A549 (cell line): Measurements from ENCODE around the gene CACNA2D2. TPM values are rescaled to one million over a fixed set of nuclear protein-coding genes. Genes with fewer than 3 reads are reported as not detected.
A peak's percentile ranks its signal among the peaks of the same experiment; 100 is the strongest.

Experiments
- ATAC-seq, 2 experiments: fragments of 200-7000 bp in 1 of 2; fragments of >200 bp in 1 of 2; cut with Nextera tagmentation in 1 of 2; cut with Tn5 transposase in 1 of 2; 3 replicates each; pipeline versions ENCODE4 v1.8.0 to v1.9.1; 2018 to 2020; ENCODE audit warnings: mild to moderate bottlenecking in 1 of 2, moderate library complexity in 1 of 2
- CTCF ChIA-PET: fragments of 300-600 bp; sonication (Branson Sonifier 250); formaldehyde crosslinking; extraction: SDS; loops from one replicate; lab custom pipeline; 2021; ENCODE audit warnings: antibody characterized with exemption, inconsistent platforms; lab: Yijun Ruan, JAX
- POLR2A ChIA-PET: fragments of 350-600 bp; formaldehyde crosslinking; extraction: SDS; loops from one replicate; lab custom pipeline; 2021; ENCODE audit warnings: antibody characterized with exemption, inconsistent platforms; lab: Yijun Ruan, JAX
- DNase-seq, 2 experiments: peaks; one replicate each; pipeline versions ENCODE4 v3.0.0 to v3.0.0-alpha.2; 2011 to 2016; ENCODE audit warnings: low read depth in 1 of 2, low spot score in 1 of 2
- FAIRE-seq: peaks from 2 replicates; lab custom pipeline; 2011; peaks lifted over from hg19 to GRCh38; lab: Jason Lieb, UNC
- H3K27ac ChIP-seq, 2 experiments: fragments of >200 bp; sonication (Bioruptor Twin); formaldehyde crosslinking; 3 replicates each; pipeline ENCODE4 v1.5.1; 2016 to 2017
- H3K4me1 ChIP-seq: fragments of >200 bp; sonication (Bioruptor Twin); formaldehyde crosslinking; 3 replicates; pipeline ENCODE4 v1.6.1; 2016
- H3K4me2 ChIP-seq: fragments of >200 bp; sonication (Bioruptor Twin); formaldehyde crosslinking; 3 replicates; pipeline ENCODE4 v1.6.1; 2016
- H3K4me3 ChIP-seq: fragments of >200 bp; sonication (Bioruptor Twin); formaldehyde crosslinking; 3 replicates; pipeline ENCODE4 v1.5.1; 2016
- H3K9me3 ChIP-seq: fragments of >200 bp; sonication (Bioruptor Twin); formaldehyde crosslinking; 3 replicates; pipeline ENCODE4 v1.6.1; 2016
- BHLHE40 ChIP-seq: IDR thresholded peaks from 2 replicates; pipeline ENCODE4 v1.6.1; 2012; ENCODE audit warnings: low read depth, low read length, inconsistent platforms
- CTCF ChIP-seq: fragments of >200 bp; sonication (Bioruptor Twin); formaldehyde crosslinking; IDR thresholded peaks from 3 replicates; pipeline ENCODE4 v1.5.1; 2016
- EHMT2 ChIP-seq: fragments of 200-600 bp; sonication (generic); IDR thresholded peaks from 2 replicates; pipeline ENCODE4 v1.6.1; 2016; ENCODE audit warnings: antibody characterized with exemption, low read depth, mild to moderate bottlenecking, moderate library complexity
- FOSL2 ChIP-seq, 2 experiments: fragments of 450-650 bp in 1 of 2; fragments of >200 bp in 1 of 2; sonication (Bioruptor Twin) in 1 of 2; formaldehyde crosslinking; IDR thresholded peaks; 2 replicates each; pipeline versions ENCODE4 v1.5.0 to v1.6.1; 2016 to 2020; ENCODE audit warnings: mild to moderate bottlenecking in 1 of 2, moderate library complexity in 1 of 2
- HES2 ChIP-seq: fragments of >200 bp; sonication (Bioruptor Twin); formaldehyde crosslinking; IDR thresholded peaks from 2 replicates; pipeline ENCODE4 v1.6.1; 2016
- HOXB13 ChIP-seq: fragments of 250-450 bp; sonication (Bioruptor Pico); IDR thresholded peaks from 2 replicates; pipeline ENCODE4 v1.5.0; 2020; ENCODE audit warnings: low read depth, mild to moderate bottlenecking, moderate library complexity
- JUN ChIP-seq, 2 experiments: fragments of >200 bp; sonication (Bioruptor Twin); formaldehyde crosslinking; IDR thresholded peaks; 2 replicates in 1 of 2; 3 replicates in 1 of 2; pipeline ENCODE4 v1.6.1; 2016 to 2017
- JUNB ChIP-seq: fragments of >200 bp; sonication (Bioruptor Twin); formaldehyde crosslinking; IDR thresholded peaks from 2 replicates; pipeline ENCODE4 v1.6.1; 2016
- KDM1A ChIP-seq: fragments of 200-600 bp; sonication (generic); IDR thresholded peaks from 2 replicates; pipeline ENCODE4 v1.6.1; 2016; ENCODE audit warnings: low read depth, mild to moderate bottlenecking
- MAFK ChIP-seq: fragments of 450-650 bp; IDR thresholded peaks from 2 replicates; pipeline ENCODE4 v1.6.1; 2014; ENCODE audit not compliant: partially characterized antibody
- MAZ ChIP-seq: fragments of 150-350 bp; IDR thresholded peaks from 2 replicates; pipeline ENCODE4 v1.6.1; 2014; ENCODE audit warnings: antibody characterized with exemption, low read depth, low read length, borderline replicate concordance
- RAD21 ChIP-seq, 2 experiments: fragments of >200 bp in 1 of 2; sonication (Bioruptor Twin) in 1 of 2; formaldehyde crosslinking in 1 of 2; IDR thresholded peaks in 1 of 2; conservative IDR thresholded peaks in 1 of 2; 2 replicates in 1 of 2; 3 replicates in 1 of 2; pipeline ENCODE4 v1.6.1; 2012 to 2018; ENCODE audit warnings: inconsistent platforms in 1 of 2
- RFX5 ChIP-seq: fragments of 450-650 bp; IDR thresholded peaks from 2 replicates; pipeline ENCODE4 v1.7.1; 2014; ENCODE audit warnings: antibody characterized with exemption, mild to moderate bottlenecking, moderate library complexity
- TFCP2L1 ChIP-seq: fragments of 250-450 bp; sonication (Bioruptor Pico); IDR thresholded peaks from 2 replicates; pipeline ENCODE4 v1.5.0; 2021; ENCODE audit warnings: mild to moderate bottlenecking
- ZNF302 ChIP-seq: fragments of 250-450 bp; sonication (Bioruptor Pico); IDR thresholded peaks from 2 replicates; pipeline ENCODE4 v1.9.0; 2021; ENCODE audit warnings: inconsistent platforms, mild to moderate bottlenecking, moderate library complexity
- ZSCAN20 ChIP-seq: fragments of 250-450 bp; sonication (Bioruptor Pico); IDR thresholded peaks from 2 replicates; pipeline ENCODE4 v1.8.0; 2022; ENCODE audit warnings: mild to moderate bottlenecking, moderate library complexity
- WGBS: methylation state at CpG from one replicate; pipeline ENCODE4 v1.1.6; 2017; ENCODE audit errors: missing lambda C conversion rate; 5-methylcytosine and 5-hydroxymethylcytosine counted together
- polyA plus RNA-seq, 4 experiments: library from polyadenylated mRNA; depleted of rRNA in 3 of 4; stranded (reverse); fragments of >200 nt; fragmentation: RNase III in 1 of 4; extraction: RNeasy Plus Mini Kit Qiagen cat#74134 plus additional on column Dnase treatment in 1 of 4; gene quantifications; 2 replicates in 3 of 4; 3 replicates in 1 of 4; pipeline ENCODE4 v1.2.3, GENCODE V29; 2011 to 2017
- TF ChIP-seq, protein P1 (sequence below): fragments of 450-650 bp; IDR thresholded peaks from 2 replicates; pipeline ENCODE4 v1.6.1; 2014; ENCODE audit warnings: antibody characterized with exemption

CACNA2D2 gene
- polyA plus RNA-seq, 2 of the 4 experiments (the other 2 are of a cell fraction): 0.21 to 0.75 TPM

- H3K4me1 ChIP-seq: peaks cover 35% of the 10 kb centered on the region
- TF ChIP-seq HOXB13 (CRISPR knock-in tag) (no peak), JUN (IDR thresholded peaks at IDR 0.05) (no peak), MAZ (no peak), MAFK (no peak), ZNF302 (CRISPR knock-in tag) (no peak), JUNB (no peak), ZSCAN20 (CRISPR knock-in tag) (no peak), RAD21 (conservative IDR thresholded peaks at IDR 0.05 in 1 of 2, IDR thresholded peaks at IDR 0.05 in 1 of 2) (no peak), BHLHE40 (no peak), HES2 (no peak)
- TF ChIP-seq, protein P1, sequence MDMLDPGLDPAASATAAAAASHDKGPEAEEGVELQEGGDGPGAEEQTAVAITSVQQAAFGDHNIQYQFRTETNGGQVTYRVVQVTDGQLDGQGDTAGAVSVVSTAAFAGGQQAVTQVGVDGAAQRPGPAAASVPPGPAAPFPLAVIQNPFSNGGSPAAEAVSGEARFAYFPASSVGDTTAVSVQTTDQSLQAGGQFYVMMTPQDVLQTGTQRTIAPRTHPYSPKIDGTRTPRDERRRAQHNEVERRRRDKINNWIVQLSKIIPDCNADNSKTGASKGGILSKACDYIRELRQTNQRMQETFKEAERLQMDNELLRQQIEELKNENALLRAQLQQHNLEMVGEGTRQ: no peak
- TF ChIP-seq, all 56 proteins: peak for 0
- CTCF ChIA-PET: interaction anchor here (0.8 to 5.1 kb wide), 6 partner anchors 15 to 295 kb away, joined by 4 to 56 read pairs (median 6); partner anchors contain the start of genes HYAL1, HYAL3 and NAA80
- Histone ChIP-seq H3K9me3 (no peaks in the 10 kb centered on the region), H3K4me2 (peak overlapping the region; percentile 98), H3K27ac (peak overlapping the region; percentile 99 to 100), H3K4me3 (peak overlapping the region; percentile 65)
- 82% methylated on average over 21 of the region's 29 CpGs for WGBS
- FAIRE-seq: no peak
- POLR2A ChIA-PET: no interaction called here
- no peak for ATAC-seq
- DNase-seq: no peak
These were observed 183.4 kb downstream of the CACNA2D2 start for GRCh38 chr3:50319894-50320625.

- POLR2A ChIA-PET: no interaction called here
- TF ChIP-seq MAFK (no peak), EHMT2 (no peak), FOSL2 (IDR thresholded peaks at IDR 0.05) (no peak), FOSL2 (CRISPR knock-in tag; IDR thresholded peaks at IDR 0.05) (no peak), RFX5 (no peak), TFCP2L1 (CRISPR knock-in tag) (no peak), CTCF (no peak), KDM1A (no peak)
- TF ChIP-seq, protein P1: no peak
- Histone ChIP-seq H3K9me3 (no peaks in the 10 kb centered on the region), H3K4me3 (no peak overlapping the region), H3K4me2 (no peak overlapping the region; the same call in 2 of the 3 replicates), H3K27ac (no peak overlapping the region), H3K4me1 (peaks cover 32% of the 10 kb centered on the region)
- ATAC-seq (no peak), DNase-seq (no peak), FAIRE-seq (no peak)
- 98% methylated on average over 15 of the region's 16 CpGs for WGBS
- CTCF ChIA-PET: interaction anchor here (0.8 to 5.0 kb wide), 6 partner anchors 9 to 296 kb away, joined by 3 to 21 read pairs (median 6); partner anchors contain the start of genes HYAL1, HYAL3, NAA80 and TUSC2
These were observed 184.1 kb downstream of the CACNA2D2 start for GRCh38 chr3:50319181-50319893.
